TTC549 (cell line): ENCODE measurements around the gene KCNMB3.

Experiments
- FAIRE-seq: peaks from 2 replicates; lab custom pipeline; 2012; peaks lifted over from hg19 to GRCh38; lab: Jason Lieb, UNC

KCNMB3 gene

DNA sequence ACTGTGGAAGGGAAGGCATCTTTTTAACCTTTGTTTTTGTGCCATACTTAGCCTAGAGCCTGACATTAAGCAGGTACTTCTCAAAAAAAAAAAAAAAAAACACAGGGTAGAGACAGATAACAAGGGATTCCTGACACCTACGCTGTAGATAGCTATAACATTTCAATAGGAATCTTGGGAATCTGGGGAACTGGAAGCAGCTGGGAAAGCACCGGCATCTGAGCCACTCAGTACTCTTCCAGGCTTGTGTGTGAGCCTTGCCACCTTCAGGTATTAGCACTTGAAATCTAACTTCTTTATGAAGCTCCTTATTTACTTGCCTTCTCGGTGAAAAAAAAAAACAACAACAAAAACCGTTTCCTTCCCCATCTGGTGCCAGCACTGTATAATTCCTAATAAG is 56.0 kb downstream of the KCNMB3 start:
- FAIRE-seq, result no peak
